ENCODE measurements around the gene TNFAIP3.

DNA sequence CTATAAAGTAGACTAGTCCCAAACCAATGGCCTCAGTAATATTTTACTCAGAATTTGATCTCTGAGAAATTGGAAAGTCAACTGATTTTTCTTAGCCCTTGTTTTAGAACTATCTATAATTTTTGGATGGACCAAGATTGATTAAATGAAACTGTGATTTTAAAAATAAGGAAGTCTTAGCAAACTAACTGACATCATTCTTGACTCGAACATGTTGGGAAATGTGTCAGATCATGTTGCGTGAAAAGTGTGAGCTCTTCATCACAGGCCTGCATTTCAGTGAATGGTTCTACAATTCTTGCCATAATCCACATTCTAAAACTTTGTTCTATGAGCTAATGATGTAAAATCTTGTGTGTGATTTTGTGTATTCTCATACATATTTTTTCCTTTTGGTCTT is 11.0 kb downstream of the TNFAIP3 start:
- TF ChIP-seq, protein P1, sequence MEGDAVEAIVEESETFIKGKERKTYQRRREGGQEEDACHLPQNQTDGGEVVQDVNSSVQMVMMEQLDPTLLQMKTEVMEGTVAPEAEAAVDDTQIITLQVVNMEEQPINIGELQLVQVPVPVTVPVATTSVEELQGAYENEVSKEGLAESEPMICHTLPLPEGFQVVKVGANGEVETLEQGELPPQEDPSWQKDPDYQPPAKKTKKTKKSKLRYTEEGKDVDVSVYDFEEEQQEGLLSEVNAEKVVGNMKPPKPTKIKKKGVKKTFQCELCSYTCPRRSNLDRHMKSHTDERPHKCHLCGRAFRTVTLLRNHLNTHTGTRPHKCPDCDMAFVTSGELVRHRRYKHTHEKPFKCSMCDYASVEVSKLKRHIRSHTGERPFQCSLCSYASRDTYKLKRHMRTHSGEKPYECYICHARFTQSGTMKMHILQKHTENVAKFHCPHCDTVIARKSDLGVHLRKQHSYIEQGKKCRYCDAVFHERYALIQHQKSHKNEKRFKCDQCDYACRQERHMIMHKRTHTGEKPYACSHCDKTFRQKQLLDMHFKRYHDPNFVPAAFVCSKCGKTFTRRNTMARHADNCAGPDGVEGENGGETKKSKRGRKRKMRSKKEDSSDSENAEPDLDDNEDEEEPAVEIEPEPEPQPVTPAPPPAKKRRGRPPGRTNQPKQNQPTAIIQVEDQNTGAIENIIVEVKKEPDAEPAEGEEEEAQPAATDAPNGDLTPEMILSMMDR (IDR thresholded peaks at IDR 0.05; ENCODE audit: low read depth, low read length), result no peak
- no peak for TF ChIP-seq MYC (IDR thresholded peaks at IDR 0.05; ENCODE audit: low read depth, low read length)

Measured in NB4 (cell line).